Gastroesophageal sphincter (tissue), 3 donors: ENCODE results near the gene CNMD.

Source experiments
- CTCF ChIP-seq, 4 experiments: fragments of 200-600 bp in 2 of 4; fragments of 450-650 bp in 2 of 4; sonication (generic) in 1 of 4; IDR thresholded peaks; one replicate each; pipeline ENCODE4 v1.5.1; 2017 to 2019; ENCODE audit warnings: antibody characterized with exemption in 4 of 4, mild to moderate bottlenecking in 2 of 4, moderate library complexity in 2 of 4
- EP300 ChIP-seq: sonication (generic); formaldehyde crosslinking; IDR thresholded peaks from one replicate; pipeline ENCODE4 v1.6.1; 2017; ENCODE audit warnings: antibody characterized with exemption, mild to moderate bottlenecking
- POLR2AphosphoS5 ChIP-seq: sonication (generic); formaldehyde crosslinking; IDR thresholded peaks from one replicate; pipeline ENCODE4 v1.6.1; 2017; ENCODE audit warnings: antibody characterized with exemption

GRCh38 chr13:52737965-52738364 is 1.7 kb downstream of the CNMD start:
- TF ChIP-seq CTCF (IDR thresholded peaks at IDR 0.05) (no peak), EP300 (no peak), POLR2AphosphoS5 (no peak)
